Measurements from ENCODE around the gene OAF.

GRCh38 chr11:120198787-120199469 lies 11.9 kb upstream of the OAF start:
- TF ChIP-seq CTCF (IDR thresholded peaks at IDR 0.05; ENCODE audit: insufficient read depth, low read depth, low read length) = no peak
- no peak for TF ChIP-seq EZH2 (IDR thresholded peaks at IDR 0.05; ENCODE audit: insufficient read depth, low read length)

All from astrocyte (in vitro differentiated cells and primary cell).